Transverse colon (tissue), 3 donors: ENCODE data around the gene LAMA5.

ENCODE experiments used
- POLR2A ChIP-seq: fragments of 450-650 bp; IDR thresholded peaks from one replicate; pipeline ENCODE4 v1.6.1; 2016; ENCODE audit warnings: antibody characterized with exemption, mild to moderate bottlenecking, moderate library complexity
- TF ChIP-seq, protein P1 (sequence below), 5 experiments: fragments of 200-600 bp in 3 of 5; fragments of 450-650 bp in 2 of 5; sonication (generic) in 3 of 5; IDR thresholded peaks; 1 replicate in 2 of 5; 2 replicates in 3 of 5; pipeline ENCODE4 v1.5.1; 2016 to 2017; ENCODE audit warnings: antibody characterized with exemption in 5 of 5, inconsistent platforms in 3 of 5, mild to moderate bottlenecking in 2 of 5, moderate library complexity in 1 of 5

- TF ChIP-seq, protein P1, sequence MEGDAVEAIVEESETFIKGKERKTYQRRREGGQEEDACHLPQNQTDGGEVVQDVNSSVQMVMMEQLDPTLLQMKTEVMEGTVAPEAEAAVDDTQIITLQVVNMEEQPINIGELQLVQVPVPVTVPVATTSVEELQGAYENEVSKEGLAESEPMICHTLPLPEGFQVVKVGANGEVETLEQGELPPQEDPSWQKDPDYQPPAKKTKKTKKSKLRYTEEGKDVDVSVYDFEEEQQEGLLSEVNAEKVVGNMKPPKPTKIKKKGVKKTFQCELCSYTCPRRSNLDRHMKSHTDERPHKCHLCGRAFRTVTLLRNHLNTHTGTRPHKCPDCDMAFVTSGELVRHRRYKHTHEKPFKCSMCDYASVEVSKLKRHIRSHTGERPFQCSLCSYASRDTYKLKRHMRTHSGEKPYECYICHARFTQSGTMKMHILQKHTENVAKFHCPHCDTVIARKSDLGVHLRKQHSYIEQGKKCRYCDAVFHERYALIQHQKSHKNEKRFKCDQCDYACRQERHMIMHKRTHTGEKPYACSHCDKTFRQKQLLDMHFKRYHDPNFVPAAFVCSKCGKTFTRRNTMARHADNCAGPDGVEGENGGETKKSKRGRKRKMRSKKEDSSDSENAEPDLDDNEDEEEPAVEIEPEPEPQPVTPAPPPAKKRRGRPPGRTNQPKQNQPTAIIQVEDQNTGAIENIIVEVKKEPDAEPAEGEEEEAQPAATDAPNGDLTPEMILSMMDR (IDR thresholded peaks at IDR 0.05), result no peak
- no peak for TF ChIP-seq POLR2A
Measured at GRCh38 chr20:62361799-62362589, 5.1 kb downstream of the LAMA5 start.
